Measurements from ENCODE around the gene DRC1. TPM values are rescaled to one million over a fixed set of nuclear protein-coding genes. Genes with fewer than 3 reads are reported as not detected.

The DRC1 gene
- polyA plus RNA-seq, 1 donor from 2014 or later: 0.16 TPM

DNA sequence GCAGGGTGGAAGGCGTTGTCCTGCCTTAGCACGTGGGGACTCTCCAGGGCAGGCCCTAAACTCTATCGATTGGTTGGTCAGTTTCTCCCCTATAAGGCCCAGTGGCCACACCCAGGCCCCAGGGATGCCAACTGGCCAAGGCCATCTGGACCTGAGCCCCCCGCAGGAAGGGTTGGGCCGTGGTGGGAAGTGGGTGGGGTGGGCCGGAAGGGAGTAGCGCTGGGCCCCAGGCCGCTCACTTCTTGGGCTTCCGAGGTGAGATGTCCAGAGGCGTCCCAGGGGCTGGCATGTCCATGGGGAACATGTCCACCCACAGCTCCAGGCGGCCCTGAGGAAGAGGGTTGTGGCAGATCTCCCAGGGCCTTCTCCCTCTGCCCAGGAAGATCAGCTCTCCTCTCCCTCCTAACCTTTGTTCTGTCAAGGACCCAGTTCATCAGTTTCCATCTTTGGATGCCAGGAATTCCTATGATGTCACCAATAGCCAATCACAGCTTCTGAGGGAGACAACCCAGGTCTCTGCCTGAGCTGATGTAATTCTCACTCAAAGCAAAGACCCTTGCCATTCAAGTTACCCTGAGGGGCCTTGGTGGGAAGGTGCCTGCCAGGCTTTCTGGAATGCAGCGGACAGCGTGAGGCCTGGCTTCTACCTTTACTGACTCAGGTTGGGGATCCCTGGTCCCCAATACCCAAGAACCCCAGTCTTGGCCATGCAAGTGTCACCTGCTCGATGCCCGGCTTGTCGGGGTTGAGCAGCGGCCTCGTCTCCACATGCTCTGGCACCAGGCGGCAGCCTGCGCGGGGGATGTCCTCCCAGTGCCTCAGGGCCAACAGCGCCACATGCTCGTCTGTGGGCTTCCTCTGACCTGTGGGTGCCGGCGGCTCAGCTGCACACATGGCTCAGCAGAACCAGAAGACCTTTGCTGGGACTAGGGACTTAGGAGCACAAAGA is 61.8 kb downstream of the DRC1 start:
- no peak overlapping the region for H3K27ac ChIP-seq (ENCODE audit: low read length)
- no peaks in the 10 kb centered on the region for H4K20me1 ChIP-seq (ENCODE audit: insufficient read depth)
- TF ChIP-seq EP300 (conservative IDR thresholded peaks at IDR 0.05; ENCODE audit: poor library complexity, severe bottlenecking) (no peak), SMC3 (conservative IDR thresholded peaks at IDR 0.05; ENCODE audit: poor library complexity) (no peak)
- no peak overlapping the region for H3K4me3 ChIP-seq (ENCODE audit: low read length)
- H2AFZ ChIP-seq (ENCODE audit: low read depth, low read length): no peak overlapping the region
- no peak overlapping the region for H3K9ac ChIP-seq (ENCODE audit: low read length)
- no peaks in the 10 kb centered on the region for H3K9me2 ChIP-seq (ENCODE audit: insufficient read depth, low read length)
- no peaks in the 10 kb centered on the region for H3K9me3 ChIP-seq (ENCODE audit: low read length)
- no peak overlapping the region for H3K4me2 ChIP-seq (ENCODE audit: low read length)
- no peaks in the 10 kb centered on the region for H3K36me3 ChIP-seq (ENCODE audit: insufficient read depth, low read length)
- no peaks in the 10 kb centered on the region for H3F3A ChIP-seq (ENCODE audit: insufficient read depth, low read length, poor library complexity, severe bottlenecking)
- no peaks in the 10 kb centered on the region for H3K79me2 ChIP-seq (replicated peaks; ENCODE audit: insufficient read depth, low read length)
- no peaks in the 10 kb centered on the region for H3K27me3 ChIP-seq (ENCODE audit: insufficient read depth, low read depth, low read length)

DNA sequence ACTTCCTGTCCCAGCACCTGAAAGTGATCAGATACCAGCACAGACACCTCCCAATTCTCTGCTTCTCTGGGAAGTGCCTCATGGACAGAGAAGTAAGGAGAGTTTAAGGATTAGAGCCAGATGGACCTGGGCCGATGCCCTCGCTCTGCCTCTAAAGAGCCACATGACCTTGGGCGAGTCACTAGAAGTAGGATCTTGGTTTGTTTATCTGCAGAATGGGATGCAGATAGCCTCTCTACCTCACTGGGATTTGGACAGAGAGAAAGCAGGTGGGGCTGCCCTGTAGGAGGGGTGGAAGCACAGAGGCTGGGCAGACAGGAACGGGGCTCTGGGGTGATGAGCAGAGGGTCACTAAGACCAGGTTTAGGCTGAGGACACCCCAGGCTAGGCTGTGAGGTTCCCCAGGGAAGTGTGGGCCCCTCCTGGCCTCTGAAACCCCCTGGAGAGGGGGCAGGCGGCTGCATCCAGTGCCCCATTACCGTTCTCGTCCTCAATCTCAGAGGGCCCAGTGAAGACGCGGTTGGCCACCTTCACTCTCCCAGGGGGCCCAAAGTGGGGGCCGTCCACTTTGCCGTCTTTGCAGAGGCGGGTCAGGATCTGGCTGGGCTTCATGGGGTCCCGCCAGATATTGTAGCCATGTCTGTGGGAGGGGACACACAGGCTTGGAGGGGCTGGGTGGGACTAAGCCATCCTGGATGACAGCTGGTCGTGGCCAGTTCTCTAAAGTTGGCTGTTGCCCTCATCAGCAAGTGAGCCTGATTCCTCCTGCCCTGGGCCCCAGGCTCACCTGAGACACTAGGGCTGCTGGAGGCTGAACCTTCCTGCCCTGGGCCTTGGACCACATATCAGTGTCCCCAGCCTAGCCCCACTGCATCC is 62.9 kb downstream of the DRC1 start:
- H3K9me3 ChIP-seq (ENCODE audit: low read length): no peaks in the 10 kb centered on the region

More for the DNA sequence above, 62.9 kb downstream of the DRC1 start:
- Histone ChIP-seq H3K4me3 (ENCODE audit: low read length) (no peak overlapping the region), H2AFZ (ENCODE audit: low read depth, low read length) (no peak overlapping the region), H3K4me2 (ENCODE audit: low read length) (no peak overlapping the region), H4K20me1 (ENCODE audit: insufficient read depth) (no peaks in the 10 kb centered on the region), H3K27ac (ENCODE audit: low read length) (no peak overlapping the region), H3K36me3 (ENCODE audit: insufficient read depth, low read length) (no peaks in the 10 kb centered on the region), H3F3A (ENCODE audit: insufficient read depth, low read length, poor library complexity, severe bottlenecking) (no peaks in the 10 kb centered on the region), H3K9ac (ENCODE audit: low read length) (no peak overlapping the region), H3K27me3 (ENCODE audit: insufficient read depth, low read depth, low read length) (no peaks in the 10 kb centered on the region), H3K9me2 (ENCODE audit: insufficient read depth, low read length) (no peaks in the 10 kb centered on the region), H3K79me2 (replicated peaks; ENCODE audit: insufficient read depth, low read length) (no peaks in the 10 kb centered on the region)
- TF ChIP-seq SMC3 (conservative IDR thresholded peaks at IDR 0.05; ENCODE audit: poor library complexity) (no peak), TAF1 (IDR thresholded peaks at IDR 0.05; ENCODE audit: low read depth) (no peak), POLR2AphosphoS5 (IDR thresholded peaks at IDR 0.05) (no peak), EZH2 (IDR thresholded peaks at IDR 0.05; ENCODE audit: borderline replicate concordance, insufficient read depth, low read length, poor library complexity, severe bottlenecking) (no peak), EP300 (conservative IDR thresholded peaks at IDR 0.05; ENCODE audit: poor library complexity, severe bottlenecking) (no peak), RAD21 (conservative IDR thresholded peaks at IDR 0.05) (no peak), MXI1 (conservative IDR thresholded peaks at IDR 0.05; ENCODE audit: poor library complexity, severe bottlenecking) (no peak)
- TF ChIP-seq, protein P1, sequence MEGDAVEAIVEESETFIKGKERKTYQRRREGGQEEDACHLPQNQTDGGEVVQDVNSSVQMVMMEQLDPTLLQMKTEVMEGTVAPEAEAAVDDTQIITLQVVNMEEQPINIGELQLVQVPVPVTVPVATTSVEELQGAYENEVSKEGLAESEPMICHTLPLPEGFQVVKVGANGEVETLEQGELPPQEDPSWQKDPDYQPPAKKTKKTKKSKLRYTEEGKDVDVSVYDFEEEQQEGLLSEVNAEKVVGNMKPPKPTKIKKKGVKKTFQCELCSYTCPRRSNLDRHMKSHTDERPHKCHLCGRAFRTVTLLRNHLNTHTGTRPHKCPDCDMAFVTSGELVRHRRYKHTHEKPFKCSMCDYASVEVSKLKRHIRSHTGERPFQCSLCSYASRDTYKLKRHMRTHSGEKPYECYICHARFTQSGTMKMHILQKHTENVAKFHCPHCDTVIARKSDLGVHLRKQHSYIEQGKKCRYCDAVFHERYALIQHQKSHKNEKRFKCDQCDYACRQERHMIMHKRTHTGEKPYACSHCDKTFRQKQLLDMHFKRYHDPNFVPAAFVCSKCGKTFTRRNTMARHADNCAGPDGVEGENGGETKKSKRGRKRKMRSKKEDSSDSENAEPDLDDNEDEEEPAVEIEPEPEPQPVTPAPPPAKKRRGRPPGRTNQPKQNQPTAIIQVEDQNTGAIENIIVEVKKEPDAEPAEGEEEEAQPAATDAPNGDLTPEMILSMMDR (IDR thresholded peaks at IDR 0.05; ENCODE audit: poor library complexity, severe bottlenecking): no peak
- TF ChIP-seq, protein P2, sequence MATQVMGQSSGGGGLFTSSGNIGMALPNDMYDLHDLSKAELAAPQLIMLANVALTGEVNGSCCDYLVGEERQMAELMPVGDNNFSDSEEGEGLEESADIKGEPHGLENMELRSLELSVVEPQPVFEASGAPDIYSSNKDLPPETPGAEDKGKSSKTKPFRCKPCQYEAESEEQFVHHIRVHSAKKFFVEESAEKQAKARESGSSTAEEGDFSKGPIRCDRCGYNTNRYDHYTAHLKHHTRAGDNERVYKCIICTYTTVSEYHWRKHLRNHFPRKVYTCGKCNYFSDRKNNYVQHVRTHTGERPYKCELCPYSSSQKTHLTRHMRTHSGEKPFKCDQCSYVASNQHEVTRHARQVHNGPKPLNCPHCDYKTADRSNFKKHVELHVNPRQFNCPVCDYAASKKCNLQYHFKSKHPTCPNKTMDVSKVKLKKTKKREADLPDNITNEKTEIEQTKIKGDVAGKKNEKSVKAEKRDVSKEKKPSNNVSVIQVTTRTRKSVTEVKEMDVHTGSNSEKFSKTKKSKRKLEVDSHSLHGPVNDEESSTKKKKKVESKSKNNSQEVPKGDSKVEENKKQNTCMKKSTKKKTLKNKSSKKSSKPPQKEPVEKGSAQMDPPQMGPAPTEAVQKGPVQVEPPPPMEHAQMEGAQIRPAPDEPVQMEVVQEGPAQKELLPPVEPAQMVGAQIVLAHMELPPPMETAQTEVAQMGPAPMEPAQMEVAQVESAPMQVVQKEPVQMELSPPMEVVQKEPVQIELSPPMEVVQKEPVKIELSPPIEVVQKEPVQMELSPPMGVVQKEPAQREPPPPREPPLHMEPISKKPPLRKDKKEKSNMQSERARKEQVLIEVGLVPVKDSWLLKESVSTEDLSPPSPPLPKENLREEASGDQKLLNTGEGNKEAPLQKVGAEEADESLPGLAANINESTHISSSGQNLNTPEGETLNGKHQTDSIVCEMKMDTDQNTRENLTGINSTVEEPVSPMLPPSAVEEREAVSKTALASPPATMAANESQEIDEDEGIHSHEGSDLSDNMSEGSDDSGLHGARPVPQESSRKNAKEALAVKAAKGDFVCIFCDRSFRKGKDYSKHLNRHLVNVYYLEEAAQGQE (IDR thresholded peaks at IDR 0.05; ENCODE audit: borderline replicate concordance): no peak

Measured in neural cell (in vitro differentiated cells).